ENCODE results near the gene PTGER1.

Gene PTGER1

GRCh38 chr19:14440049-14440448, 35.1 kb downstream of the PTGER1 start:
- no peak for TF ChIP-seq CTCF (IDR thresholded peaks at IDR 0.05; ENCODE audit: control extremely low read depth, extremely low read depth, low read depth, missing control alignments)
- CTCF ChIA-PET: interaction anchor here (1.0 to 4.6 kb wide), 4 partner anchors 9 to 92 kb away, joined by 3 to 18 read pairs (median 3); partner anchors contain the start of gene PKN1
- peak; percentile 90 for DNase-seq (ENCODE audit: extremely low spot score)
- POLR2A ChIA-PET: no interaction called here

- TF ChIP-seq CTCF (IDR thresholded peaks at IDR 0.05; ENCODE audit: control extremely low read depth, extremely low read depth, low read depth, missing control alignments): no peak
- ChIA-PET CTCF (interaction anchor here (3.2 kb wide), 1 partner anchor 41 kb away, joined by 13 read pairs; no protein-coding TSS in a partner anchor), POLR2A (interaction anchor here (0.7 kb wide), 1 partner anchor 108 kb away, joined by 4 read pairs; no protein-coding TSS in a partner anchor)
- DNase-seq (ENCODE audit: extremely low spot score): no peak
These were observed 36.1 kb downstream of the PTGER1 start for GRCh38 chr19:14439014-14439413.

GRCh38 chr19:14437578-14438140, 37.5 kb downstream of the PTGER1 start:
- TF ChIP-seq CTCF (IDR thresholded peaks at IDR 0.05; ENCODE audit: control extremely low read depth, extremely low read depth, low read depth, missing control alignments): no peak
- CTCF ChIA-PET: interaction anchor here (1.3 to 3.2 kb wide), 2 partner anchors 34 to 42 kb away, joined by 6 to 13 read pairs; no protein-coding TSS in a partner anchor
- POLR2A ChIA-PET: interaction anchor here (0.7 kb wide), 1 partner anchor 15 kb away, joined by 8 read pairs; no protein-coding TSS in a partner anchor
- DNase-seq (ENCODE audit: extremely low spot score): no peak

GRCh38 chr19:14435320-14436050, 39.7 kb downstream of the PTGER1 start:
- ChIA-PET POLR2A (no interaction called here), CTCF (no interaction called here)
- no peak for TF ChIP-seq CTCF (IDR thresholded peaks at IDR 0.05; ENCODE audit: control extremely low read depth, extremely low read depth, low read depth, missing control alignments)
- no peak for DNase-seq (ENCODE audit: extremely low spot score)

GRCh38 chr19:14434543-14435319, 40.4 kb downstream of the PTGER1 start:
- no peak for DNase-seq (ENCODE audit: extremely low spot score)
- POLR2A ChIA-PET: no interaction called here
- no peak for TF ChIP-seq CTCF (IDR thresholded peaks at IDR 0.05; ENCODE audit: control extremely low read depth, extremely low read depth, low read depth, missing control alignments)
- CTCF ChIA-PET: interaction anchor here (1.6 kb wide), 1 partner anchor 20 kb away, joined by 3 read pairs; no protein-coding TSS in a partner anchor
